ENCODE measurements around the gene ESPL1.

The ESPL1 gene

GRCh38 chr12:53267999-53268629 is at the start of gene ESPL1:
TSS of gene ESPL1 (plus strand) at chr12:53268299. CDS start at chr12:53268767, 468 bp downstream.
- no peak for DNase-seq (ENCODE audit: low read depth)
- TF ChIP-seq CTCF (IDR thresholded peaks at IDR 0.05; ENCODE audit: control insufficient read depth, extremely low read depth, insufficient read depth) = no peak

GRCh38 chr12:53218551-53219291 is 49.4 kb upstream of the ESPL1 start:
- TF ChIP-seq CTCF (IDR thresholded peaks at IDR 0.05; ENCODE audit: control insufficient read depth, extremely low read depth, insufficient read depth) = no peak
- no peak overlapping the region for H3K4me3 ChIP-seq (ENCODE audit: low read depth, low read length)
- DNase-seq (ENCODE audit: low read depth) = no peak

More at GRCh38 chr12:53267999-53268629, at the start of gene ESPL1:
- H3K4me3 ChIP-seq (ENCODE audit: low read depth, low read length) = peak within 1 kb of the TSS; percentile 69

GRCh38 chr12:53219292-53219955 is 48.7 kb upstream of the ESPL1 start:
- DNase-seq (ENCODE audit: low read depth) = no peak
- no peak overlapping the region for H3K4me3 ChIP-seq (ENCODE audit: low read depth, low read length)
- TF ChIP-seq CTCF (IDR thresholded peaks at IDR 0.05; ENCODE audit: control insufficient read depth, extremely low read depth, insufficient read depth) = no peak

- no peak for DNase-seq (ENCODE audit: low read depth)
- H3K4me3 ChIP-seq (ENCODE audit: low read depth, low read length) = peak overlapping the region; percentile 57
- no peak for TF ChIP-seq CTCF (IDR thresholded peaks at IDR 0.05; ENCODE audit: control insufficient read depth, extremely low read depth, insufficient read depth)
Observed at GRCh38 chr12:53219956-53220693, 48.0 kb upstream of the ESPL1 start.

- peak overlapping the region; percentile 57 for H3K4me3 ChIP-seq (ENCODE audit: low read depth, low read length)
- DNase-seq (ENCODE audit: low read depth) = peak; percentile 51
- no peak for TF ChIP-seq CTCF (IDR thresholded peaks at IDR 0.05; ENCODE audit: control insufficient read depth, extremely low read depth, insufficient read depth)
Observed at GRCh38 chr12:53220694-53221202, 47.4 kb upstream of the ESPL1 start.
